PC-9 (cell line): Measurements from ENCODE around the gene AGRN. TPM values are rescaled to one million over a fixed set of nuclear protein-coding genes. Genes with fewer than 3 reads are reported as not detected.

Source experiments
- BruUV-seq: library from RNA; stranded (reverse); fragments of 400-500 nt; replicated peaks from 2 replicates; lab custom pipeline; 2021; lab: Mats Ljungman, UMichigan
- CTCF ChIA-PET: fragments of 300-600 bp; sonication (Branson Sonifier 250); formaldehyde crosslinking; loops from one replicate; lab custom pipeline; 2022; ENCODE audit warnings: antibody characterized with exemption; lab: Charles Lee
- POLR2A ChIA-PET: fragments of 300-600 bp; sonication (Branson Sonifier 250); formaldehyde crosslinking; loops from one replicate; lab custom pipeline; 2022; ENCODE audit warnings: antibody characterized with exemption; ENCODE audit not compliant: unreplicated experiment; lab: Charles Lee
- DNase-seq, 2 experiments: peaks; one replicate each; pipeline versions ENCODE4 v3.0.0 to v3.0.0-alpha.2; 2015 to 2022; ENCODE audit warnings: mixed read lengths in 1 of 2
- H2AFZ ChIP-seq: fragments of 200-600 bp; sonication (generic); 2 replicates; pipeline ENCODE4 v1.8.1; 2017; ENCODE audit warnings: antibody characterized with exemption
- H3F3A ChIP-seq: fragments of 200-600 bp; sonication (generic); 2 replicates; pipeline ENCODE4 v1.8.1; 2017; ENCODE audit warnings: antibody characterized with exemption, mild to moderate bottlenecking, low read depth; ENCODE audit not compliant: insufficient read depth
- H3K27ac ChIP-seq: fragments of 200-600 bp; sonication (generic); 2 replicates; pipeline ENCODE4 v1.6.1; 2016; ENCODE audit warnings: mixed run types
- H3K27me3 ChIP-seq: fragments of 200-600 bp; sonication (generic); 2 replicates; pipeline ENCODE4 v1.6.1; 2016; ENCODE audit warnings: low read depth, mixed run types; ENCODE audit not compliant: insufficient read depth
- H3K36me3 ChIP-seq: fragments of 200-600 bp; sonication (generic); 2 replicates; pipeline ENCODE4 v1.6.1; 2016; ENCODE audit warnings: low read depth, mixed run types
- H3K4me1 ChIP-seq: fragments of 200-600 bp; sonication (generic); replicated peaks from 2 replicates; pipeline ENCODE4 v1.6.1; 2016; ENCODE audit warnings: mixed run types; ENCODE audit not compliant: insufficient read depth
- H3K4me2 ChIP-seq: fragments of 200-600 bp; sonication (generic); 2 replicates; pipeline ENCODE4 v1.6.1; 2017; ENCODE audit warnings: mixed run types
- H3K4me3 ChIP-seq: fragments of 200-600 bp; sonication (generic); 2 replicates; pipeline ENCODE4 v1.6.1; 2016; ENCODE audit warnings: mixed run types
- H3K79me2 ChIP-seq: fragments of 200-600 bp; sonication (generic); 2 replicates; pipeline ENCODE4 v1.6.1; 2017; ENCODE audit warnings: low read depth, mixed run types
- H3K9me2 ChIP-seq: fragments of 200-600 bp; sonication (generic); 2 replicates; pipeline ENCODE4 v1.8.1; 2017; ENCODE audit warnings: mild to moderate bottlenecking; ENCODE audit not compliant: insufficient read depth
- H3K9me3 ChIP-seq: fragments of 200-600 bp; sonication (generic); 2 replicates; pipeline ENCODE4 v1.8.1; 2016; ENCODE audit warnings: low read depth; ENCODE audit not compliant: insufficient read depth
- H4K20me1 ChIP-seq: fragments of 200-600 bp; sonication (generic); 2 replicates; pipeline ENCODE4 v1.8.1; 2017; ENCODE audit not compliant: insufficient read depth
- EZH2 ChIP-seq: fragments of 200-600 bp; sonication (generic); IDR thresholded peaks from 2 replicates; pipeline ENCODE4 v1.8.0; 2017; ENCODE audit warnings: antibody characterized with exemption, low read depth
- intact Hi-C: fragments of 100-400 bp; cut with micrococcal nuclease; formaldehyde crosslinking; loops from one replicate; pipeline ENCODE4 v1.10.0; 2022; ENCODE audit not compliant: unreplicated experiment
- total RNA-seq: library from RNA; stranded (reverse); gene quantifications from 2 replicates; pipeline ENCODE4 v1.2.3, GENCODE V29; 2021
- TF ChIP-seq, protein P1 (sequence below): fragments of 200-600 bp; sonication (generic); conservative IDR thresholded peaks from 2 replicates; pipeline ENCODE4 v1.6.1; 2017; ENCODE audit warnings: mixed run types, antibody characterized with exemption, mild to moderate bottlenecking, moderate library complexity

AGRN gene
- total RNA-seq, 1 experiment from 2014 or later: 278 TPM

DNA sequence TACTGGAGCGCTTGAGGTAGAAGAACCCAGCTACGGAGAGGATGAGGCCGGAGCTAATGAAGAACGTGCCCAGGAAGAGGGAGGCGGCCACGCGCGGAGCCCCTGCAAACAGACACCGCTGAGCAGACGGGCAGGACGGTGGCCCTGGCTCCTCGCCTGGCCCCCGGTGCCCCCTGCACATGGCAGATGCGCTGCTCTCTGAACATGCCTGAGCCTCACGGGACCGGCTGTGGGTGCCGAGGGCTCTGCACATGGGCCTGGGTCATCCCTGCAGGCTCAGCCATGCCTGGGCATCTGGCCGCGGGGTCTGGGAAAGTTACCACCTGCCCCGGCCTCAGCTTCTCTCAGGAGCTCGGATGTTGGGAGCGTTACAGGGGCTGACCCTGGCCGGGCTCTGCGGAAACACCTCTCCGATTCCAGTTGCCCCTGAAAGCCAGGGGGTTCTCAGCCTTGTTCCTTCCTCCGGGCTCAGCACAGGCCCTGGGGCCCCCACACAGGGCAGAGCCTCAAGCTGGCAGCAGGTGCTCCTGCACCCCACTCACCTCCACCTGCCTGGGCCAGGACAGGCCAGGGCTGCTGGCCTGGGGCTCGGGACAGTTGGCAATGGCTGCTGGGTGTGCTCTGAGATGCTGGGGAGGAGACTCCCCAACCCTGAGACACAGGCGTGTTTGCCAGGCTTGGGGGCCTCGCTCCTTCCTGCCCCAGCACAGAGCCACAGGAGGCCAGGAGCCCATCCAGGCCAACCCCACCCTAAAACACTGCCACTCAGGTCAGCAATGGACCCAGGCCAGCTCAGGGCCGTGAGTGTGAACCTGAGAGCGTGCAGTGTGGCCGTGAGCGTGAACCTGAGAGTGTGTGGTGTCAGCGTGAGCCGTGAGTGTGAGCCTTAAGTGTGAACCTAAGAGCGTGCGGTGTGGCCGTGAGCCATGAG, 66.3 kb downstream of the AGRN start:
- no TSS peak for BruUV-seq

DNA sequence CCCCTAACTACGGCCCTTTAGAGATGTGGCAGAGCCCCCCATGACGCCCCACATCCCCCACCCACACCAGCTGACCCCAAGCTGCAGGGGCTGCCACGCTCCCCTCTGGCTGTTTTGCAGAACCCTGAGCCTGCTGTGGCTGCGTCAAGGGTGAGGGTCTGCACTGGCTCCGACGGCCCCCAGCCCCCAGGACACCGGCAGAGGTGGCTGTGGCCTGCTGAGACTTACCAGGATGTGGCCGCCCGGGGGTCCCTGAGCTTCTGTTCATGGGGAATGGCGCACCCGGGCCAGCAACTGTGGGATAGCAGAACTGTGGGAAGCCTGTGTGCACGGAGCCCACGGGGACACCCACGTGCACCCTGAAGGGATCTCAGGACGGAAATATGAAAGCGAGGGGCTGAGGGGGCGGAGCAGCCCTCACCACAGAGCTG, 67.0 kb downstream of the AGRN start:
- ChIA-PET CTCF (no interaction called here), POLR2A (no interaction called here)

More for the DNA sequence above, 66.3 kb downstream of the AGRN start:
- Histone ChIP-seq H3K36me3 (no peaks in the 10 kb centered on the region), H3K4me3 (no peak overlapping the region), H3K79me2 (no peaks in the 10 kb centered on the region), H3K9me2 (no peaks in the 10 kb centered on the region), H3K9me3 (no peaks in the 10 kb centered on the region), H3K4me2 (no peak overlapping the region), H3K27me3 (no peaks in the 10 kb centered on the region), H3K27ac (no peak overlapping the region), H3F3A (peaks cover 5% of the 10 kb centered on the region; the same call in 1 of the 2 replicates), H3K4me1 (no peaks in the 10 kb centered on the region), H2AFZ (no peak overlapping the region), H4K20me1 (no peaks in the 10 kb centered on the region)
- no peak for DNase-seq
- CTCF ChIA-PET: no interaction called here
- POLR2A ChIA-PET: no interaction called here
- intact Hi-C loops: no loop called here
- TF ChIP-seq EZH2: no peak
- TF ChIP-seq, protein P1, sequence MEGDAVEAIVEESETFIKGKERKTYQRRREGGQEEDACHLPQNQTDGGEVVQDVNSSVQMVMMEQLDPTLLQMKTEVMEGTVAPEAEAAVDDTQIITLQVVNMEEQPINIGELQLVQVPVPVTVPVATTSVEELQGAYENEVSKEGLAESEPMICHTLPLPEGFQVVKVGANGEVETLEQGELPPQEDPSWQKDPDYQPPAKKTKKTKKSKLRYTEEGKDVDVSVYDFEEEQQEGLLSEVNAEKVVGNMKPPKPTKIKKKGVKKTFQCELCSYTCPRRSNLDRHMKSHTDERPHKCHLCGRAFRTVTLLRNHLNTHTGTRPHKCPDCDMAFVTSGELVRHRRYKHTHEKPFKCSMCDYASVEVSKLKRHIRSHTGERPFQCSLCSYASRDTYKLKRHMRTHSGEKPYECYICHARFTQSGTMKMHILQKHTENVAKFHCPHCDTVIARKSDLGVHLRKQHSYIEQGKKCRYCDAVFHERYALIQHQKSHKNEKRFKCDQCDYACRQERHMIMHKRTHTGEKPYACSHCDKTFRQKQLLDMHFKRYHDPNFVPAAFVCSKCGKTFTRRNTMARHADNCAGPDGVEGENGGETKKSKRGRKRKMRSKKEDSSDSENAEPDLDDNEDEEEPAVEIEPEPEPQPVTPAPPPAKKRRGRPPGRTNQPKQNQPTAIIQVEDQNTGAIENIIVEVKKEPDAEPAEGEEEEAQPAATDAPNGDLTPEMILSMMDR: no peak

DNA sequence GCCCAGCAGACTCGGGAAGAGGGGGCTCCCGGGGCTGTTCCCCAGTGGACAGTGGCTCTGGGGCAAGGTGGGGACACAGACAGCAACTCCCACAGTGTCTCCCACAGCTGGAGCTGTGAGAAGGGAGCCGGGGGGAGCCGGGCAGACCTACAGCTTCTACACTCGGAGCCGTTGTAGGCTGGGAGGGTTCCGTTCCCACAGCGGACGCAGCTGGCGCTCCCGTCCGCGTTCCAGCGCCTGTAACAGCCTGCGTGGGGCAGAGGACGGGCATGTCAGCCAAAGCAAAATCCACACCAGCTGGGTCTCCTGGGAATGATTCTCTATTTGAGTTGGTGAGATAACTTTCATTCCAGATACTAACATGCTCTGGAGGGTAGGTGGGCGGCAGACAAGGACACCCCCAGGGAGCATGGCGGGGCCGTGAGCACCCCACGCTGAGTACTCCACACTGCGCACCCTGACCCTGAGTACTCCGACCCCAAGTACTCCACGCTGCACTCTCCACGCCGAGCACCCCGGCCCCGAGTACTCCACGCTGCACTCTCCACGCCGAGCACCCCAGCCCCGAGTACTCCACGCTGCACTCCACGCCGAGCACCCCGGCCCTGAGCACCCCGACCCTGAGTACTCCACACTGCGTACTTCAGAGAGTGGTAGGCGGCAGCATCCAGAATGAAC, 67.6 kb downstream of the AGRN start:
- intact Hi-C loops: no loop called here

More for the DNA sequence above, 67.0 kb downstream of the AGRN start:
- Histone ChIP-seq H3K4me1 (no peaks in the 10 kb centered on the region), H3K79me2 (no peaks in the 10 kb centered on the region), H3K9me2 (no peaks in the 10 kb centered on the region), H3K4me2 (no peak overlapping the region), H3F3A (peaks cover 5% of the 10 kb centered on the region; the same call in 1 of the 2 replicates), H3K9me3 (no peaks in the 10 kb centered on the region), H3K4me3 (no peak overlapping the region), H3K27ac (no peak overlapping the region), H4K20me1 (no peaks in the 10 kb centered on the region), H3K27me3 (no peaks in the 10 kb centered on the region), H2AFZ (no peak overlapping the region), H3K36me3 (no peaks in the 10 kb centered on the region)
- BruUV-seq: no TSS peak
- no peak for DNase-seq
- TF ChIP-seq EZH2: no peak
- TF ChIP-seq, protein P1: no peak
- intact Hi-C loops: no loop called here

More for the DNA sequence above, 67.6 kb downstream of the AGRN start:
- Histone ChIP-seq H3K9me2 (no peaks in the 10 kb centered on the region), H3K27ac (no peak overlapping the region), H3K4me2 (no peak overlapping the region), H3K79me2 (no peaks in the 10 kb centered on the region), H3K36me3 (no peaks in the 10 kb centered on the region), H3K27me3 (no peaks in the 10 kb centered on the region), H3F3A (peaks cover 5% of the 10 kb centered on the region; the same call in 1 of the 2 replicates), H3K9me3 (no peaks in the 10 kb centered on the region), H2AFZ (no peak overlapping the region), H4K20me1 (no peaks in the 10 kb centered on the region), H3K4me3 (no peak overlapping the region), H3K4me1 (no peaks in the 10 kb centered on the region)
- no peak for TF ChIP-seq EZH2
- TF ChIP-seq, protein P1: no peak
- BruUV-seq: no TSS peak
- no peak for DNase-seq
- POLR2A ChIA-PET: no interaction called here
- CTCF ChIA-PET: no interaction called here
